Measurements from ENCODE around the gene PRR35.

PRR35 gene

DNA sequence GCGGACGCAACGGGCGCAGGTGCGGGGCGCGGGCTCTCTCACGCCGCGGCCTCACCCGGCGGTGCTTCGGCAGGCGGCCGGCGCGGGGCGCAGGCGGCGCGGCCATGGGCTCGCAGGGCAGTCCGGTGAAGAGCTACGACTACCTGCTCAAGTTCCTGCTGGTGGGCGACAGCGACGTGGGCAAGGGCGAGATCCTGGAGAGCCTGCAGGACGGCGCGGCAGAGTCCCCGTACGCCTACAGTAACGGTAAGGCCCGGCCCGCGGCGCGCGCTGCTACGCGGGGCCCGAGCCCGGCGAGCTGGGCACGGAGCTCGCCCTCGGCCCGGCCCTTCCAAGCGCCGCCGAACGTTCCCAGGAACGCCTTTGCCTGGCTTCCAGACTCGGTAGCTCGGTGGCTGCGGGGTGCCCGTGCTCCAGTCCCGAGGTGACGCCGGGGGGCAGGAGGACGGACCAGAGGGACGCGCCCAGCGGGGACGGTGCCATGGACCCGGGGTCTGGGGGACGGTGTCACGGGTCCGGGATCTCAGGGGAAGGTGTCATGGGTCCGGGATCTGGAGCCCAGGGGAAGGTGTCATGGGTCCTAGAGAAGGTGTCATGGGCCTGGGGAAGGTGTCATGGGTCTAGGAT lies 30.1 kb downstream of the PRR35 start:
- peak overlapping the region; percentile 79 for H3K4me3 ChIP-seq (ENCODE audit: low read depth, low read length)
- TF ChIP-seq, protein P1, sequence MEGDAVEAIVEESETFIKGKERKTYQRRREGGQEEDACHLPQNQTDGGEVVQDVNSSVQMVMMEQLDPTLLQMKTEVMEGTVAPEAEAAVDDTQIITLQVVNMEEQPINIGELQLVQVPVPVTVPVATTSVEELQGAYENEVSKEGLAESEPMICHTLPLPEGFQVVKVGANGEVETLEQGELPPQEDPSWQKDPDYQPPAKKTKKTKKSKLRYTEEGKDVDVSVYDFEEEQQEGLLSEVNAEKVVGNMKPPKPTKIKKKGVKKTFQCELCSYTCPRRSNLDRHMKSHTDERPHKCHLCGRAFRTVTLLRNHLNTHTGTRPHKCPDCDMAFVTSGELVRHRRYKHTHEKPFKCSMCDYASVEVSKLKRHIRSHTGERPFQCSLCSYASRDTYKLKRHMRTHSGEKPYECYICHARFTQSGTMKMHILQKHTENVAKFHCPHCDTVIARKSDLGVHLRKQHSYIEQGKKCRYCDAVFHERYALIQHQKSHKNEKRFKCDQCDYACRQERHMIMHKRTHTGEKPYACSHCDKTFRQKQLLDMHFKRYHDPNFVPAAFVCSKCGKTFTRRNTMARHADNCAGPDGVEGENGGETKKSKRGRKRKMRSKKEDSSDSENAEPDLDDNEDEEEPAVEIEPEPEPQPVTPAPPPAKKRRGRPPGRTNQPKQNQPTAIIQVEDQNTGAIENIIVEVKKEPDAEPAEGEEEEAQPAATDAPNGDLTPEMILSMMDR (IDR thresholded peaks at IDR 0.05; ENCODE audit: borderline replicate concordance, insufficient read depth, low read depth, low read length) = no peak

DNA sequence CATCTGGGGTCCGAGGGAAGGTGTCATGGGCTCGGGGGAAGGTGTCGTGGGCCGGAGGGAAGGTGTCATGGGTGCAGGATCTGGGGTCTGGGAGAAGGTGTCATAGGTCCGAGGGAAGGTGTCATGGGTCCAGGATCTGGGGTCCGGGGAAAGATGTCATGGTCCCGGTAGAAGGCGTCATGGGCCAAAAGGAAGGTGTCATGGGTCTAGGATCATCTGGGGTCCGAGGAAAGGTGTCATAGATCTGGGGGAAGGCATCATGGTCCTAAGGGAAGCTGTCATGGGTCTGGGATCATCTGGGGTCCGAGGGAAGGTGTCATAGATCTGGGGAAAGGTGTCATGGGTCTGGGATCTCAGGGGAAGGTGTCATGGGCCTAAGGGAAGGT lies 30.6 kb downstream of the PRR35 start:
- TF ChIP-seq, protein P1 (IDR thresholded peaks at IDR 0.05; ENCODE audit: borderline replicate concordance, insufficient read depth, low read depth, low read length) = no peak
- peak overlapping the region; percentile 79 for H3K4me3 ChIP-seq (ENCODE audit: low read depth, low read length)

DNA sequence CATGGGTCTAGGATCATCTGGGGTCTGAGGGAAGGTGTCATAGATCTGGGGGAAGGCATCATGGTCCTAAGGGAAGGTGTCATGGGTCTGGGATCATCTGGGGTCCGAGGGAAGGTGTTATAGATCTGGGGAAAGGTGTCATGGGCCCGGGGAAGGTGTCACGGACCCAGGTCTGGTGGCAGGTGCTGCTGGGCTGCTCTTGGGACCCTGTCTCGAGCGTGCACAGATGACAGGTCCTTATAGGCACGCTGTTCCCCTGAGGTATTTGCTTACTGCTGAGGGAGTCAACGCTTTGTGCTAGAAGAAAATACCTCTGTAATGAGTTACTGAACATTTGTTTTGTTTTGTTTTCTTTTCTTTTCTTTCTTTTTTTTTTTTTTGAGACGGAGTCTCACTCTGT lies 31.0 kb downstream of the PRR35 start:
- peak overlapping the region; percentile 79 for H3K4me3 ChIP-seq (ENCODE audit: low read depth, low read length)

DNA sequence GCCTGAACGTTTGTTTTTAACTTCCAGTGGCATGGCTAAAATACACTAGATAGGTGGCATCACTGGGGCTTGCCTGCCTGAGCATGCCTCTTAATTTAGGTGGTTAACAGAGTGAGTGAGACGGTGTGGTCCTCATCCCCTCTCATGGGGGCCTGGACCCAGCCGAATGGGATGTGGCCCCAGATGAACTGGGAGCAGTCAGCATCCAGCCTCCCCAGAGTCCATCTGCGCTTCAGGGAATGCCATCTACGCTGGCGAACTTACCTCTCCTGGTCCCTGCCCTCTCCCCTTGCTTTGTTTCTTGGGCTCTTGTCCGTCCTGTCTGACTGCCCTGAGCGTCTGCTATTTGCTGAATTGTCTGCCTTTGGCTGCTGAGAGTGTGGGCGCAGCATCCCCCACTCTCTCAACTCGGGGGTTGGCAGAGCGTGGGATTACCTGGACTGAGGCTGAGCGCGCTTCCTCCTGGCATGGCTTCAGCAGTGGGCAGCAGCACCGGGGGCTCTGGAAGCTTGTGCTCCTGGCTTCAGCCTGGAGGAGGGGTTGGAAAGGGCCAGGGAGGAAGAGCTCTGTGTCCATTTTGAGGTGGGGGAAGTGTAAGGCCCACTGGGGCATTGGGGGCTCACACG lies 31.8 kb downstream of the PRR35 start:
- TF ChIP-seq, protein P1 (IDR thresholded peaks at IDR 0.05; ENCODE audit: borderline replicate concordance, insufficient read depth, low read depth, low read length) = no peak
- H3K4me3 ChIP-seq (ENCODE audit: low read depth, low read length) = no peak overlapping the region

More for the DNA sequence above, 31.0 kb downstream of the PRR35 start:
- TF ChIP-seq, protein P1 (IDR thresholded peaks at IDR 0.05; ENCODE audit: borderline replicate concordance, insufficient read depth, low read depth, low read length) = no peak

DNA sequence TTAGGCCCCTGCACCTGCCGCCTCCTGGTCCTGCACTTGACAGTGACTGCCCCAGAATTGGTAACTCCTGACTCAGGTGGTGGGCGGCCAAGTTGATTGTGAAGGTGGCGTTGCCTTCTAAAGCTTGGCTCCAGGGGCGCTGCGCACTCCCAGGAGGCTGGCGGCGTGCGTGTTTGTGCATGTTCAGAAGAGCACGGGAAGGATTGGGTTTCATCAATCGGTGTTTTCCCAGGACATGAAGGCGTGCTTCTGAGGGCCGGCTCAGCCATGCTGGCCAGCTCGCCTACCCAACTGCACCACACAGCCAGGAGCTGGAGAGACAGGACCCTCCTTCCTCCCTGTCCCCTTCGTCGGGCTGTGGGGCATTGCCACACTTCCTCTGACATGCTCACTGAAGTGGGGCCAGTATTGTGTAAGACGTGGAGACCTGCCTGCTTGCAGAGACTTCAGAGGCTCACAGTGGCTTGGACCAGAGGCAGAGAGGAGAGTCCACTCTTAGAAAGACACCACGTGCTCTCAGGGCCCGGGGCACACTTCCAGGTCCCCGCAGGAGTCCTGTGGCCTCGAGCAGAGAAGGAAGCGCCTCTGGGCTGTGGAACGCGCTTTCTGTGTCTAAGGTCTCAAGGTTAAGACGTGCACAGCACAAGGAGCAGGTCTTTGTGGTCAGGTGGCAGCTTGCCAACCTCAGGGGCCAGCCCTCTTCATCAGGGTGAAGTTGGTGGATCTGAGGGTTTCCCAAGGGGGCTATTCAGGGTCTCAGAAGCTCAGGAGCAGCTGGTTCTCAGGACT lies 32.5 kb downstream of the PRR35 start:
- H3K4me3 ChIP-seq (ENCODE audit: low read depth, low read length) = no peak overlapping the region
- TF ChIP-seq, protein P1 (IDR thresholded peaks at IDR 0.05; ENCODE audit: borderline replicate concordance, insufficient read depth, low read depth, low read length) = no peak

DNA sequence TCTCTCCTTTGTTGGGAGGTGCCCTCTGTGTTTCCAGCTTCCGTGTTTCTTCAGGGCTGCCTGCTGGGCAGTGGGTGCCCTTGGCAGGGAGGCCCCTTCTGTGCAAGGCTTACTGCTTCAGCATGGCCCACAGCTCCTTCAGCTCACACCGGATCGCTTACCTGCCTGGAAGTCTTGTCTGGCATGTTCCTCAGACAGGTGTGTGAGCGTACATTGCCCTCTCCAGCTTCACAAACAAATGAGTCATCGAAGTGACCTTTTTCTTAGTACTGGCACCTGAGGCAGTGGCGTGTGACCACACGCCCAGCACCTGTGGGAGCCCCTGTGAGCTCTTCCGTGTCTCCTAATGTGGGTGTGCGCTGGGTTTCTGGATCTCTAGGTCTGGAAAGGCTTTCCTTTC lies 33.2 kb downstream of the PRR35 start:
- TF ChIP-seq, protein P1 (IDR thresholded peaks at IDR 0.05; ENCODE audit: borderline replicate concordance, insufficient read depth, low read depth, low read length) = no peak
- H3K4me3 ChIP-seq (ENCODE audit: low read depth, low read length) = no peak overlapping the region

Data from GM12875 (cell line).